Panc1 (cell line): ENCODE measurements around the gene EYS. TPM values are rescaled to one million over a fixed set of nuclear protein-coding genes. Genes with fewer than 3 reads are reported as not detected.

Source experiments
- ATAC-seq: fragments of 200-7000 bp; cut with Tn5 transposase; 2 replicates; pipeline ENCODE4 v1.9.1; 2020; ENCODE audit warnings: mild to moderate bottlenecking, moderate library complexity
- BruUV-seq: library from RNA; stranded (reverse); fragments of 400-500 nt; replicated peaks from 2 replicates; lab custom pipeline; 2021; lab: Mats Ljungman, UMichigan
- CTCF ChIA-PET: fragments of 300-600 bp; sonication (Branson Sonifier 250); formaldehyde crosslinking; loops from one replicate; lab custom pipeline; 2022; ENCODE audit warnings: antibody characterized with exemption; lab: Charles Lee
- POLR2A ChIA-PET: fragments of 300-600 bp; sonication (Branson Sonifier 250); formaldehyde crosslinking; loops from one replicate; lab custom pipeline; 2022; ENCODE audit warnings: antibody characterized with exemption; lab: Charles Lee
- DNase-seq: peaks from one replicate; pipeline ENCODE4 v3.0.0-alpha.2; 2010; ENCODE audit warnings: low read depth, low spot score
- H3K27ac ChIP-seq: 2 replicates; pipeline ENCODE4 v1.5.1; 2011; ENCODE audit warnings: mild to moderate bottlenecking, low read length, inconsistent platforms
- H3K27me3 ChIP-seq: fragments of 200-500 bp; sonication (Bioruptor generic); 2 replicates; pipeline ENCODE4 v1.6.0; 2014; ENCODE audit warnings: low read length, inconsistent platforms; ENCODE audit not compliant: control insufficient read depth, insufficient read depth
- H3K36me3 ChIP-seq: fragments of 200-500 bp; sonication (Bioruptor generic); 2 replicates; pipeline ENCODE4 v1.5.1; 2014; ENCODE audit warnings: inconsistent platforms, mild to moderate bottlenecking, low read length, moderate library complexity; ENCODE audit not compliant: control insufficient read depth, insufficient read depth
- H3K4me1 ChIP-seq: 2 replicates; pipeline ENCODE4 v1.5.1; 2011; ENCODE audit warnings: inconsistent platforms, mild to moderate bottlenecking, low read length, moderate library complexity; ENCODE audit not compliant: control insufficient read depth, insufficient read depth
- H3K4me3 ChIP-seq, 2 experiments: 2 replicates each; pipeline ENCODE4 v1.5.1; 2011 to 2012; ENCODE audit warnings: low read depth in 2 of 2, low read length in 2 of 2, mild to moderate bottlenecking in 2 of 2, inconsistent platforms in 1 of 2, moderate library complexity in 1 of 2
- H3K9me3 ChIP-seq: fragments of 200-500 bp; sonication (Bioruptor generic); 2 replicates; pipeline ENCODE4 v1.5.1; 2014; ENCODE audit warnings: low read depth, mild to moderate bottlenecking, inconsistent platforms, low read length, moderate library complexity; ENCODE audit not compliant: control insufficient read depth, insufficient read depth
- POLR2AphosphoS5 ChIP-seq: IDR thresholded peaks from 2 replicates; pipeline ENCODE4 v1.6.1; 2012; ENCODE audit warnings: mild to moderate bottlenecking, low read depth, low read length, moderate library complexity
- REST ChIP-seq, 2 experiments: IDR thresholded peaks; 2 replicates each; pipeline ENCODE4 v1.6.1; 2011 to 2012; ENCODE audit warnings: low read depth in 2 of 2, control low read depth in 1 of 2, low read length in 1 of 2, mild to moderate bottlenecking in 1 of 2, moderate library complexity in 1 of 2; ENCODE audit not compliant: insufficient read depth in 1 of 2
- SIN3A ChIP-seq: IDR thresholded peaks from 2 replicates; pipeline ENCODE4 v1.6.1; 2012; ENCODE audit warnings: low read depth, mild to moderate bottlenecking, low read length, moderate library complexity, borderline replicate concordance; ENCODE audit not compliant: insufficient read depth
- TCF7L2 ChIP-seq: IDR thresholded peaks from 2 replicates; pipeline ENCODE4 v1.6.1; 2011; ENCODE audit warnings: mild to moderate bottlenecking, low read depth, low read length, inconsistent platforms
- in situ Hi-C: cut with HindIII; loops from 2 replicates; pipeline ENCODE4 v1.10.0; 2016; ENCODE audit warnings: low sequenced_read_pairs, low pct_unique_long_range_greater_than_20kb
- intact Hi-C: fragments of 100-400 bp; cut with micrococcal nuclease; formaldehyde crosslinking; loops from one replicate; pipeline ENCODE4 v1.10.0; 2022; ENCODE audit not compliant: unreplicated experiment
- total RNA-seq: library from RNA; stranded (reverse); gene quantifications from one replicate; pipeline ENCODE4 v1.2.1, GENCODE V29; 2021; ENCODE audit not compliant: unreplicated experiment
- TF ChIP-seq, protein P1 (sequence below): fragments of 450-650 bp; IDR thresholded peaks from 2 replicates; pipeline ENCODE4 v1.5.1; 2017; ENCODE audit warnings: mild to moderate bottlenecking

EYS gene
- total RNA-seq, 1 experiment from 2014 or later, result not detected

DNA sequence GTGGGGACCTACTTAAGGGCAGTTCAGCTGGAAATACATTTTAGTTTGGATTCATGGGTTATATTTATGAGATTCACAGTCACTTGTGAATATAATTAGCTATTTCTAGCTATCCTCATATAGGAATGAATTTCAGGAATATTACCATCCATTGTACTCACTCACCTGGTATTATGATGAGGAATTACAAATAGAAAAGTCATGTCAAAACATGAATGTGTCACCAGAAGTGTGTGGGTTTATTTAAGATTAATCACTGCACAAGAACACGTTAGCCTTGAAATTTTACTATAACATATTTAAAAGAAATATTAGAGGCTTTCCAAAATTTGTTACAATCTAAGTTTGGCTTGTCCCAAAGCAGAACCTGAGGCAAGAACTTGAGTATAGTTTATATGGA, 1560.9 kb downstream of the EYS start:
- Histone ChIP-seq H3K4me1 (no peaks in the 10 kb centered on the region), H3K27me3 (no peaks in the 10 kb centered on the region), H3K27ac (no peak overlapping the region), H3K4me3 (no peak overlapping the region), H3K9me3 (no peaks in the 10 kb centered on the region), H3K36me3 (no peaks in the 10 kb centered on the region)
- TF ChIP-seq, protein P1, sequence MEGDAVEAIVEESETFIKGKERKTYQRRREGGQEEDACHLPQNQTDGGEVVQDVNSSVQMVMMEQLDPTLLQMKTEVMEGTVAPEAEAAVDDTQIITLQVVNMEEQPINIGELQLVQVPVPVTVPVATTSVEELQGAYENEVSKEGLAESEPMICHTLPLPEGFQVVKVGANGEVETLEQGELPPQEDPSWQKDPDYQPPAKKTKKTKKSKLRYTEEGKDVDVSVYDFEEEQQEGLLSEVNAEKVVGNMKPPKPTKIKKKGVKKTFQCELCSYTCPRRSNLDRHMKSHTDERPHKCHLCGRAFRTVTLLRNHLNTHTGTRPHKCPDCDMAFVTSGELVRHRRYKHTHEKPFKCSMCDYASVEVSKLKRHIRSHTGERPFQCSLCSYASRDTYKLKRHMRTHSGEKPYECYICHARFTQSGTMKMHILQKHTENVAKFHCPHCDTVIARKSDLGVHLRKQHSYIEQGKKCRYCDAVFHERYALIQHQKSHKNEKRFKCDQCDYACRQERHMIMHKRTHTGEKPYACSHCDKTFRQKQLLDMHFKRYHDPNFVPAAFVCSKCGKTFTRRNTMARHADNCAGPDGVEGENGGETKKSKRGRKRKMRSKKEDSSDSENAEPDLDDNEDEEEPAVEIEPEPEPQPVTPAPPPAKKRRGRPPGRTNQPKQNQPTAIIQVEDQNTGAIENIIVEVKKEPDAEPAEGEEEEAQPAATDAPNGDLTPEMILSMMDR, result no peak
- TF ChIP-seq TCF7L2 (no peak), REST (IDR thresholded peaks at IDR 0.05; ENCODE audit: insufficient read depth in 1 of 2, low read depth in 2 of 2, low read length in 1 of 2) (no peak), SIN3A (no peak), POLR2AphosphoS5 (no peak)
- ChIA-PET CTCF (no interaction called here), POLR2A (no interaction called here)
- in situ Hi-C loops (no loop called here), intact Hi-C loops (no loop called here)
- no TSS peak for BruUV-seq
- ATAC-seq, result no peak
- DNase-seq, result no peak

GRCh38 chr6:64145658-64146057, 1561.4 kb downstream of the EYS start:
- Histone ChIP-seq H3K9me3 (no peaks in the 10 kb centered on the region), H3K27me3 (no peaks in the 10 kb centered on the region), H3K36me3 (no peaks in the 10 kb centered on the region), H3K4me1 (no peaks in the 10 kb centered on the region), H3K27ac (no peak overlapping the region), H3K4me3 (no peak overlapping the region)
- no TSS peak for BruUV-seq
- CTCF ChIA-PET, result no interaction called here
- no peak for TF ChIP-seq REST (IDR thresholded peaks at IDR 0.05; ENCODE audit: insufficient read depth in 1 of 2, low read depth in 2 of 2, low read length in 1 of 2)
- TF ChIP-seq TCF7L2, result no peak
- no peak for TF ChIP-seq POLR2AphosphoS5
- POLR2A ChIA-PET, result no interaction called here
- in situ Hi-C loops (no loop called here), intact Hi-C loops (no loop called here)
- ATAC-seq, result no peak
- DNase-seq, result no peak
